SU-DHL-6 (cell line): ENCODE data around the gene PLPP3.

Experiments
- H2AFZ ChIP-seq: fragments of 200-600 bp; sonication (generic); 2 replicates; pipeline ENCODE4 v1.6.1; 2014; ENCODE audit warnings: low read depth, mild to moderate bottlenecking, moderate library complexity, mixed read lengths, antibody characterized with exemption, low read length; ENCODE audit not compliant: severe bottlenecking
- H3F3A ChIP-seq: fragments of 200-600 bp; shearing (Covaris generic); 2 replicates; pipeline ENCODE4 v1.6.0; 2016; ENCODE audit warnings: antibody characterized with exemption, mild to moderate bottlenecking; ENCODE audit not compliant: insufficient read depth
- H3K27ac ChIP-seq: fragments of 200-600 bp; sonication (generic); 2 replicates; pipeline ENCODE4 v1.5.1; 2016; ENCODE audit warnings: low read depth, mild to moderate bottlenecking, low read length, moderate library complexity, mixed read lengths
- H3K27me3 ChIP-seq: fragments of 200-600 bp; sonication (generic), shearing (Covaris generic); 2 replicates; pipeline ENCODE4 v1.6.0; 2014; ENCODE audit warnings: mild to moderate bottlenecking, low read length
- H3K36me3 ChIP-seq: fragments of 200-600 bp; sonication (generic); 2 replicates; pipeline ENCODE4 v1.6.1; 2014; ENCODE audit warnings: mild to moderate bottlenecking, low read length, mixed read lengths
- H3K4me2 ChIP-seq: fragments of 300-600, 200-600 bp; shearing (Covaris generic), sonication (generic); 2 replicates; pipeline ENCODE4 v1.6.0; 2014; ENCODE audit warnings: low read length, low read depth, mild to moderate bottlenecking; ENCODE audit not compliant: poor library complexity, severe bottlenecking
- H3K4me3 ChIP-seq: fragments of 200-600 bp; sonication (generic); 2 replicates; pipeline ENCODE4 v1.5.1; 2014; ENCODE audit warnings: antibody characterized with exemption, low read length, mild to moderate bottlenecking, mixed read lengths; ENCODE audit not compliant: insufficient read depth, poor library complexity, severe bottlenecking
- H3K79me2 ChIP-seq: fragments of 200-600 bp; sonication (generic); 2 replicates; pipeline ENCODE4 v1.6.1; 2014; ENCODE audit warnings: mild to moderate bottlenecking, low read length, moderate library complexity; ENCODE audit not compliant: insufficient read depth
- H3K9ac ChIP-seq: fragments of 200-600 bp; sonication (generic); 2 replicates; pipeline ENCODE4 v1.7.0; 2014; ENCODE audit warnings: mild to moderate bottlenecking, low read length
- H3K9me2 ChIP-seq: fragments of 200-600 bp; sonication (generic); replicated peaks from 2 replicates; pipeline ENCODE4 v1.6.1; 2014; ENCODE audit warnings: low read length; ENCODE audit not compliant: insufficient read depth
- H3K9me3 ChIP-seq: fragments of 200-600 bp; sonication (generic); 2 replicates; pipeline ENCODE4 v1.6.1; 2014; ENCODE audit warnings: low read length, mixed read lengths; ENCODE audit not compliant: insufficient read depth
- H4K20me1 ChIP-seq: fragments of 200-600 bp; sonication (generic); 2 replicates; pipeline ENCODE4 v1.6.1; 2014; ENCODE audit warnings: low read depth, mild to moderate bottlenecking, antibody characterized with exemption, low read length, moderate library complexity, mixed read lengths
- EZH2phosphoT487 ChIP-seq: fragments of 200-600 bp; sonication (generic), shearing (Covaris generic); conservative IDR thresholded peaks from 2 replicates; pipeline ENCODE4 v1.6.1; 2018; ENCODE audit warnings: mild to moderate bottlenecking, antibody characterized with exemption, low read length, moderate library complexity, mixed read lengths
- TF ChIP-seq, protein P1 (sequence below): fragments of 200-600 bp; sonication (generic); IDR thresholded peaks from one replicate; pipeline ENCODE4 v1.5.1; 2017; ENCODE audit warnings: antibody characterized with exemption, mild to moderate bottlenecking, low read length, moderate library complexity; ENCODE audit not compliant: insufficient read depth, poor library complexity, severe bottlenecking

PLPP3 gene

DNA sequence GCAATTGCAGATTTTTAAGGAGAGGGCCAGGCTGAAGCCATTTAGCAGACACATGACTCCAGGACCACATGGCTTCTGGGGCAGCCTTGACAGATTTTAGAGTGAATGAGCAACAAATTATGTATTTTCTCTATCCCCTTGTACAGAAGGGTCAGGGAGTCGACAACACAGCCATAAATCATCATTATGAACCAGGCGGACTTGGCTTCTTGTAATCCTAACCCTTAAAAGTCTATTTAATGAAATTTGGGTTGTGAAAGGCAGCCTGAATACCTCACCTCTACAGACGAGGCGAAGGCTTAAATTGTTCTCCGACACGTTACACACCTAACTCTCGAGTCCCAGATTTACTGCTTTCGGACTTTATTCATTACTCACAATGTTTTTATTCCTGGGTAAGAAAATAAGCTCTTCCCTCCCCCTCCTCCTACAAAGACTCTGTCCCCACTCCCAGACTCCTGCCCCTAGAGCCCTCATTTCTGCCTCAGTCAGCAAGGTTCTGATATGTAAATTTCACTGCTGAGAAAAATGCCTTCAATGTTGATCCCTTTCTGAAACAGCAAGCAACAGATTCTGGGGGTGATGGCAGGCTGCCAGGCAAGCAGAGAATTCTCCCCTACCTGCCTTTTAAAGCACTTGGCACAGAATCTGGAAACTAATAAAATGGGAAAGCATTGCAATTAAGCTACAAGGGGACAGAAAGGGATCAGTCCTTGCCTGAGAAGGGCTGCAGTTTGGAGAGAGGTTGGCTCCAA lies 51.6 kb downstream of the PLPP3 start:
- no peak overlapping the region for H3K27ac ChIP-seq
- no peak overlapping the region for H3K4me2 ChIP-seq
- no peaks in the 10 kb centered on the region; the same call in 1 of the 2 replicates for H3K27me3 ChIP-seq
- H4K20me1 ChIP-seq: no peaks in the 10 kb centered on the region
- TF ChIP-seq, protein P1, sequence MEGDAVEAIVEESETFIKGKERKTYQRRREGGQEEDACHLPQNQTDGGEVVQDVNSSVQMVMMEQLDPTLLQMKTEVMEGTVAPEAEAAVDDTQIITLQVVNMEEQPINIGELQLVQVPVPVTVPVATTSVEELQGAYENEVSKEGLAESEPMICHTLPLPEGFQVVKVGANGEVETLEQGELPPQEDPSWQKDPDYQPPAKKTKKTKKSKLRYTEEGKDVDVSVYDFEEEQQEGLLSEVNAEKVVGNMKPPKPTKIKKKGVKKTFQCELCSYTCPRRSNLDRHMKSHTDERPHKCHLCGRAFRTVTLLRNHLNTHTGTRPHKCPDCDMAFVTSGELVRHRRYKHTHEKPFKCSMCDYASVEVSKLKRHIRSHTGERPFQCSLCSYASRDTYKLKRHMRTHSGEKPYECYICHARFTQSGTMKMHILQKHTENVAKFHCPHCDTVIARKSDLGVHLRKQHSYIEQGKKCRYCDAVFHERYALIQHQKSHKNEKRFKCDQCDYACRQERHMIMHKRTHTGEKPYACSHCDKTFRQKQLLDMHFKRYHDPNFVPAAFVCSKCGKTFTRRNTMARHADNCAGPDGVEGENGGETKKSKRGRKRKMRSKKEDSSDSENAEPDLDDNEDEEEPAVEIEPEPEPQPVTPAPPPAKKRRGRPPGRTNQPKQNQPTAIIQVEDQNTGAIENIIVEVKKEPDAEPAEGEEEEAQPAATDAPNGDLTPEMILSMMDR: no peak
- TF ChIP-seq EZH2phosphoT487: no peak
- H3F3A ChIP-seq: no peaks in the 10 kb centered on the region
- H3K9me3 ChIP-seq: no peaks in the 10 kb centered on the region
- no peak overlapping the region for H2AFZ ChIP-seq
- no peaks in the 10 kb centered on the region for H3K9me2 ChIP-seq
- no peak overlapping the region for H3K9ac ChIP-seq
- H3K36me3 ChIP-seq: no peaks in the 10 kb centered on the region
- no peak overlapping the region for H3K4me3 ChIP-seq
- H3K79me2 ChIP-seq: no peaks in the 10 kb centered on the region

DNA sequence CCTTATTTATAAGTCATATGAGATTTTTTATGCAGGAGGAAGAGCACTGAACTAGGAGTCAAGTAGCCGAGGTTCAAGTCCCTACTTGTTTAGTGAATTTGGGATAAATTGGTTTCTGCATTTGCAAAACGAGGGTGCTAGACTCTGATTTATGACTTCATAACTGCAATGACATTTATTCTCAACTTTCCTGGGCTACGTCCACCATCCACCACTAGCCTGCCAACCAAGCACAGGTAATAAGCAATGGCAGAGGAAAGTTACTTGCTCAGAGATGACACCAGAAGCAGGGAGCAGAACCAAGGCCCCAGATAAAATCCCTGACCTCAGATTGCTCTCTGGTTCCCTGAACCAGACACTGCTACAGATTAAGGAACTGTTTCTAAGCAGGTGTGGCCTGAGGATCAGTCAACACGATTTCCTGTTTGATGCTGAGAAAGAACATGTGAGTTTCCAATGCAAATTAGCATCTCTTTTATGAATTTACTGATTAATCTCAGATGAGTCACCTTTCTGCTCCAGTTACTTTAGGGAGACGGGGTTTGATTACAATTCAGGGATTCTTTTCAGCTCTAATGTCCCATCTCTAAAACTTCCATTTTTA lies 52.7 kb downstream of the PLPP3 start:
- Histone ChIP-seq H3K27ac (no peak overlapping the region), H3K79me2 (no peaks in the 10 kb centered on the region), H3K27me3 (no peaks in the 10 kb centered on the region; the same call in 1 of the 2 replicates), H3K9me3 (no peaks in the 10 kb centered on the region), H3K4me3 (no peak overlapping the region), H3F3A (no peaks in the 10 kb centered on the region), H4K20me1 (no peaks in the 10 kb centered on the region), H2AFZ (no peak overlapping the region), H3K9me2 (no peaks in the 10 kb centered on the region), H3K9ac (no peak overlapping the region), H3K36me3 (no peaks in the 10 kb centered on the region), H3K4me2 (no peak overlapping the region)
- TF ChIP-seq EZH2phosphoT487: no peak
- TF ChIP-seq, protein P1: no peak

DNA sequence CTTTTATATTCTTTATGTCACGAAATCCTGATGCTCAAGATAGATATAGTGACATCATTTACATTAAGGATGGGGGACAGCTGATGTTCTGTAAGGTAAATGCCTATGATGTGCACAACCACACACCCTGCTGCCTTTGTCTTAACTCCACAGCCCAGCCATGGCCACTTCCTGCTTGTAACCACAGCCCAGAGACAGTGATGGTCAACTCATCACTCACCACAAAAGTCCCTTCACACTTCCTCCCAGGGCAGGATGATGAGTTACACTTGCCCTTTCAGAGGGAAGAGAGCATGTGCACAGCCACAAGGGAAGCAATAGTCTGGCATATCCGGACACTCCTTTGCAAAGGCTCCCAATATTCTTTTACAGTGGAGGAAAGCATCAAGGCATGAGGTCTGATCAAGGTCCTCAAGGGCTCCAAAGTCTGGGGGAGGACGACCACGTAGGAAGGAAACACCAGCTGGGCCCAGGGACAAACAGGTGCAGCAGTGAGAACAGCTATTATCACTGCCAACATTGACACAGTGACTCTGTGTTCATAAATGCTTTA lies 53.8 kb downstream of the PLPP3 start:
- Histone ChIP-seq H4K20me1 (no peaks in the 10 kb centered on the region), H3K79me2 (no peaks in the 10 kb centered on the region), H3K4me3 (no peak overlapping the region), H3K9ac (no peak overlapping the region), H3K9me2 (no peaks in the 10 kb centered on the region), H3K36me3 (no peaks in the 10 kb centered on the region), H3K4me2 (no peak overlapping the region), H3K27me3 (no peaks in the 10 kb centered on the region; the same call in 1 of the 2 replicates), H3K9me3 (no peaks in the 10 kb centered on the region), H3K27ac (no peak overlapping the region), H2AFZ (no peak overlapping the region), H3F3A (no peaks in the 10 kb centered on the region)
- no peak for TF ChIP-seq EZH2phosphoT487
- TF ChIP-seq, protein P1: no peak
